Stimulated activated CD8-positive, alpha-beta memory T cell treated with anti-CD3 and anti-CD28 coated beads, Interleukin-15, amount 100 ng/mL, for 48 hours (primary cell): ENCODE data around the gene TBC1D22B.
"Not testable (repeated sequence)": the region's sequence is repeated elsewhere in the genome, so short reads cannot be mapped to it uniquely, and the experiment has no call there.

Experiments
- DNase-seq, 2 donors: peaks; one replicate each; pipeline ENCODE4 v3.0.0-alpha.2; 2020; ENCODE audit warnings: low read depth in 2 of 2

Gene TBC1D22B

GRCh38 chr6:37303091-37303660 is 45.6 kb downstream of the TBC1D22B start:
- DNase-seq = no peak

- no peak for DNase-seq
These were observed 46.4 kb downstream of the TBC1D22B start for GRCh38 chr6:37303891-37304503.

- DNase-seq = no peak
These were observed 47.2 kb downstream of the TBC1D22B start for GRCh38 chr6:37304766-37305165.

GRCh38 chr6:37305841-37306425 is 48.4 kb downstream of the TBC1D22B start:
- DNase-seq = no peak

GRCh38 chr6:37306624-37307222 is 49.2 kb downstream of the TBC1D22B start:
- no peak for DNase-seq

- not testable (repeated sequence) for DNase-seq
These were observed 49.9 kb downstream of the TBC1D22B start for GRCh38 chr6:37307484-37307883.

- DNase-seq = no peak
These were observed 50.7 kb downstream of the TBC1D22B start for GRCh38 chr6:37308069-37308815.

GRCh38 chr6:37309046-37309445 is 51.5 kb downstream of the TBC1D22B start:
- DNase-seq = no peak

- no peak for DNase-seq
These were observed 52.1 kb downstream of the TBC1D22B start for GRCh38 chr6:37309692-37310091.

GRCh38 chr6:37310966-37311365 is 53.4 kb downstream of the TBC1D22B start:
- no peak for DNase-seq

GRCh38 chr6:37311741-37312473 is 54.3 kb downstream of the TBC1D22B start:
- no peak for DNase-seq

- no peak for DNase-seq
These were observed 56.3 kb downstream of the TBC1D22B start for GRCh38 chr6:37313723-37314486.

- DNase-seq = peak; percentile 10 to 16
These were observed 57.0 kb downstream of the TBC1D22B start for GRCh38 chr6:37314487-37315156.

- no peak for DNase-seq
These were observed 57.6 kb downstream of the TBC1D22B start for GRCh38 chr6:37315157-37315515.

GRCh38 chr6:37316071-37316470 is 58.5 kb downstream of the TBC1D22B start:
- DNase-seq = no peak

GRCh38 chr6:37317312-37318038 is 59.9 kb downstream of the TBC1D22B start:
- no peak for DNase-seq

- DNase-seq = no peak
These were observed 61.6 kb downstream of the TBC1D22B start for GRCh38 chr6:37319156-37319555.

GRCh38 chr6:37319856-37320480 is 62.4 kb downstream of the TBC1D22B start:
- DNase-seq = no peak

- no peak for DNase-seq
These were observed 63.1 kb downstream of the TBC1D22B start for GRCh38 chr6:37320646-37321045.
